A549 (cell line): ENCODE data around the gene CLMN. TPM values are rescaled to one million over a fixed set of nuclear protein-coding genes. Genes with fewer than 3 reads are reported as not detected.

Source experiments
- ATAC-seq, 2 experiments: fragments of 200-7000 bp in 1 of 2; fragments of >200 bp in 1 of 2; cut with Nextera tagmentation in 1 of 2; cut with Tn5 transposase in 1 of 2; 3 replicates each; pipeline versions ENCODE4 v1.8.0 to v1.9.1; 2018 to 2020; ENCODE audit warnings: mild to moderate bottlenecking in 1 of 2, moderate library complexity in 1 of 2
- CTCF ChIA-PET: fragments of 300-600 bp; sonication (Branson Sonifier 250); formaldehyde crosslinking; extraction: SDS; loops from one replicate; lab custom pipeline; 2021; ENCODE audit warnings: antibody characterized with exemption, inconsistent platforms; lab: Yijun Ruan, JAX
- POLR2A ChIA-PET: fragments of 350-600 bp; formaldehyde crosslinking; extraction: SDS; loops from one replicate; lab custom pipeline; 2021; ENCODE audit warnings: antibody characterized with exemption, inconsistent platforms; lab: Yijun Ruan, JAX
- DNase-seq, 2 experiments: peaks; one replicate each; pipeline versions ENCODE4 v3.0.0 to v3.0.0-alpha.2; 2011 to 2016; ENCODE audit warnings: low read depth in 1 of 2, low spot score in 1 of 2
- FAIRE-seq: peaks from 2 replicates; lab custom pipeline; 2011; peaks lifted over from hg19 to GRCh38; lab: Jason Lieb, UNC
- H3K27ac ChIP-seq, 2 experiments: fragments of >200 bp; sonication (Bioruptor Twin); formaldehyde crosslinking; 3 replicates each; pipeline ENCODE4 v1.5.1; 2016 to 2017
- H3K4me1 ChIP-seq: fragments of >200 bp; sonication (Bioruptor Twin); formaldehyde crosslinking; 3 replicates; pipeline ENCODE4 v1.6.1; 2016
- H3K4me2 ChIP-seq: fragments of >200 bp; sonication (Bioruptor Twin); formaldehyde crosslinking; 3 replicates; pipeline ENCODE4 v1.6.1; 2016
- H3K4me3 ChIP-seq: fragments of >200 bp; sonication (Bioruptor Twin); formaldehyde crosslinking; 3 replicates; pipeline ENCODE4 v1.5.1; 2016
- H3K9me3 ChIP-seq: fragments of >200 bp; sonication (Bioruptor Twin); formaldehyde crosslinking; 3 replicates; pipeline ENCODE4 v1.6.1; 2016
- CEBPB ChIP-seq, 2 experiments: fragments of >200 bp in 1 of 2; sonication (Bioruptor Twin) in 1 of 2; formaldehyde crosslinking in 1 of 2; IDR thresholded peaks; 2 replicates each; pipeline ENCODE4 v1.6.1; 2012 to 2016
- EP300 ChIP-seq, 2 experiments: fragments of >200 bp; sonication (Bioruptor Twin); formaldehyde crosslinking; IDR thresholded peaks; 2 replicates in 1 of 2; 3 replicates in 1 of 2; pipeline ENCODE4 v1.6.1; 2016 to 2017
- FOSB ChIP-seq: fragments of 250-450 bp; sonication (Bioruptor Pico); IDR thresholded peaks from 2 replicates; pipeline ENCODE4 v1.5.0; 2020; ENCODE audit warnings: mild to moderate bottlenecking, moderate library complexity
- HDAC2 ChIP-seq: fragments of 200-600 bp; sonication (generic); IDR thresholded peaks from 2 replicates; pipeline ENCODE4 v1.6.1; 2016
- HOXB5 ChIP-seq: fragments of 250-450 bp; sonication (Bioruptor Pico); IDR thresholded peaks from 2 replicates; pipeline ENCODE4 v1.5.0; 2020; ENCODE audit warnings: mild to moderate bottlenecking, moderate library complexity
- KDM1A ChIP-seq: fragments of 200-600 bp; sonication (generic); IDR thresholded peaks from 2 replicates; pipeline ENCODE4 v1.6.1; 2016; ENCODE audit warnings: low read depth, mild to moderate bottlenecking
- MAFK ChIP-seq: fragments of 450-650 bp; IDR thresholded peaks from 2 replicates; pipeline ENCODE4 v1.6.1; 2014; ENCODE audit not compliant: partially characterized antibody
- MAX ChIP-seq: IDR thresholded peaks from 2 replicates; pipeline ENCODE4 v1.6.1; 2012
- MYC ChIP-seq: IDR thresholded peaks from 2 replicates; pipeline ENCODE4 v1.6.1; 2012; ENCODE audit warnings: mild to moderate bottlenecking, inconsistent platforms, low read length, improper control_type of control experiment, borderline replicate concordance
- NPAS2 ChIP-seq: fragments of 250-450 bp; sonication (Bioruptor Pico); IDR thresholded peaks from 2 replicates; pipeline ENCODE4 v1.8.0; 2022; ENCODE audit warnings: mild to moderate bottlenecking, moderate library complexity, borderline replicate concordance
- POLR2AphosphoS2 ChIP-seq: conservative IDR thresholded peaks from 2 replicates; pipeline ENCODE4 v1.6.1; 2012; ENCODE audit warnings: low read length, improper control_type of control experiment, inconsistent platforms
- RAD21 ChIP-seq, 2 experiments: fragments of >200 bp in 1 of 2; sonication (Bioruptor Twin) in 1 of 2; formaldehyde crosslinking in 1 of 2; IDR thresholded peaks in 1 of 2; conservative IDR thresholded peaks in 1 of 2; 2 replicates in 1 of 2; 3 replicates in 1 of 2; pipeline ENCODE4 v1.6.1; 2012 to 2018; ENCODE audit warnings: inconsistent platforms in 1 of 2
- SMC3 ChIP-seq: fragments of >200 bp; sonication (Bioruptor Twin); formaldehyde crosslinking; IDR thresholded peaks from 3 replicates; pipeline ENCODE4 v1.6.1; 2018; ENCODE audit warnings: inconsistent platforms
- TP53 ChIP-seq: fragments of 250-450 bp; sonication (Bioruptor Pico); IDR thresholded peaks from 2 replicates; pipeline ENCODE4 v1.5.0; 2021; ENCODE audit warnings: mild to moderate bottlenecking, moderate library complexity
- ZNF302 ChIP-seq: fragments of 250-450 bp; sonication (Bioruptor Pico); IDR thresholded peaks from 2 replicates; pipeline ENCODE4 v1.9.0; 2021; ENCODE audit warnings: inconsistent platforms, mild to moderate bottlenecking, moderate library complexity
- WGBS: methylation state at CpG from one replicate; pipeline ENCODE4 v1.1.6; 2017; ENCODE audit errors: missing lambda C conversion rate; 5-methylcytosine and 5-hydroxymethylcytosine counted together
- polyA plus RNA-seq, 4 experiments: library from polyadenylated mRNA; depleted of rRNA in 3 of 4; stranded (reverse); fragments of >200 nt; fragmentation: RNase III in 1 of 4; extraction: RNeasy Plus Mini Kit Qiagen cat#74134 plus additional on column Dnase treatment in 1 of 4; gene quantifications; 2 replicates in 3 of 4; 3 replicates in 1 of 4; pipeline ENCODE4 v1.2.3, GENCODE V29; 2011 to 2017
- TF ChIP-seq, protein P1 (sequence below): fragments of >200 bp; sonication (Bioruptor Twin); formaldehyde crosslinking; IDR thresholded peaks from 3 replicates; pipeline ENCODE4 v1.6.1; 2016
- TF ChIP-seq, protein P2 (sequence below): IDR thresholded peaks from 2 replicates; pipeline ENCODE4 v1.6.1; 2012
- TF ChIP-seq, protein P3 (sequence below): fragments of 150-350 bp; IDR thresholded peaks from 2 replicates; pipeline ENCODE4 v1.6.1; 2014; ENCODE audit warnings: low read depth, mild to moderate bottlenecking, low read length

CLMN gene
- polyA plus RNA-seq, 2 of the 4 experiments (the other 2 are of a cell fraction), result 2.9 to 10.6 TPM

- ATAC-seq (no peak), FAIRE-seq (no peak), DNase-seq (no peak)
- WGBS, result 63% methylated on average over 2 of the region's 2 CpGs
- no peak for TF ChIP-seq SMC3
- TF ChIP-seq HDAC2, result no peak
- no peak overlapping the region for H3K27ac ChIP-seq
- ChIA-PET POLR2A (no interaction called here), CTCF (interaction anchor here (1.1 to 1.3 kb wide), 2 partner anchors 9 to 153 kb away, joined by 3 to 5 read pairs; no protein-coding TSS in a partner anchor)
- H3K4me1 ChIP-seq, result no peaks in the 10 kb centered on the region
- no peak overlapping the region for H3K4me3 ChIP-seq
- no peak overlapping the region for H3K4me2 ChIP-seq
- H3K9me3 ChIP-seq, result no peaks in the 10 kb centered on the region
Measured at GRCh38 chr14:95196826-95197545, 122.7 kb downstream of the CLMN start.

DNA sequence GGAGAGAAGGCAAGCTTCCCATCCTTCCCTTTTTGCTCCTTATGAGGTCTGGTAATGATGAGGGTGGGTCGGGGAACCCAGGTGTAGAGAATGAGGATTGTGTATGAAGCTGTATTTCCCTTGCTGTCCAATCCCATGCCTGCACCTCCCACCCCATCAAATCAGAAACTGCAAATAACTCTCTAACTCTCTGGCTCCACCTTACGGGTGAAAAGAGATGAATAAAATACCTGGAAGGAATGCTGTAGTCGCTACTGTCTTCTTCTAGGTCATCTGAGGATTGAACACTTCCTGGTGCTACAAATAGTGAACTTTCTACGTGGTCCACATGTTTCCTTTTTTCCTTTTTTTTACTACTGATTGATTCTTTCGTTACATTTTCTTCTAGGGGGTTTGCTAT is 123.4 kb downstream of the CLMN start:
- ChIA-PET CTCF (interaction anchor here (0.7 to 1.3 kb wide), 4 partner anchors 21 to 236 kb away, joined by 3 to 5 read pairs (median 4); no protein-coding TSS in a partner anchor), POLR2A (no interaction called here)
- no peak overlapping the region for H3K4me2 ChIP-seq
- H3K4me3 ChIP-seq, result no peak overlapping the region
- no peaks in the 10 kb centered on the region for H3K4me1 ChIP-seq
- FAIRE-seq (no peak), DNase-seq (peak; percentile 14 to 27), ATAC-seq (peak; percentile 54 to 84; a peak in 4 of 6 replicates)
- WGBS, result 50% methylated on average over 5 of the region's 5 CpGs
- TF ChIP-seq EP300 (IDR thresholded peaks at IDR 0.05) (no peak), RAD21 (conservative IDR thresholded peaks at IDR 0.05 in 1 of 2, IDR thresholded peaks at IDR 0.05 in 1 of 2) (peak in 1 of 2 experiments; percentile 41; a peak in 2 of 5 replicates), HOXB5 (CRISPR knock-in tag) (no peak), MAX (no peak), MAFK (no peak)
- TF ChIP-seq, protein P1, sequence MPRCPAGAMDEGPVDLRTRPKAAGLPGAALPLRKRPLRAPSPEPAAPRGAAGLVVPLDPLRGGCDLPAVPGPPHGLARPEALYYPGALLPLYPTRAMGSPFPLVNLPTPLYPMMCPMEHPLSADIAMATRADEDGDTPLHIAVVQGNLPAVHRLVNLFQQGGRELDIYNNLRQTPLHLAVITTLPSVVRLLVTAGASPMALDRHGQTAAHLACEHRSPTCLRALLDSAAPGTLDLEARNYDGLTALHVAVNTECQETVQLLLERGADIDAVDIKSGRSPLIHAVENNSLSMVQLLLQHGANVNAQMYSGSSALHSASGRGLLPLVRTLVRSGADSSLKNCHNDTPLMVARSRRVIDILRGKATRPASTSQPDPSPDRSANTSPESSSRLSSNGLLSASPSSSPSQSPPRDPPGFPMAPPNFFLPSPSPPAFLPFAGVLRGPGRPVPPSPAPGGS, result no peak
- H3K27ac ChIP-seq, result no peak overlapping the region
- no peaks in the 10 kb centered on the region for H3K9me3 ChIP-seq

GRCh38 chr14:95195031-95195430 is 124.7 kb downstream of the CLMN start:
- ChIA-PET CTCF (no interaction called here), POLR2A (no interaction called here)
- 91% methylated on average over 5 of the region's 6 CpGs for WGBS
- TF ChIP-seq ZNF302 (no peak), NPAS2 (CRISPR knock-in tag) (no peak), FOSB (no peak), POLR2AphosphoS2 (no peak), HOXB5 (CRISPR knock-in tag) (no peak), CEBPB (IDR thresholded peaks at IDR 0.05) (no peak), MYC (no peak), TP53 (CRISPR knock-in tag) (no peak), KDM1A (no peak)
- TF ChIP-seq, protein P2, sequence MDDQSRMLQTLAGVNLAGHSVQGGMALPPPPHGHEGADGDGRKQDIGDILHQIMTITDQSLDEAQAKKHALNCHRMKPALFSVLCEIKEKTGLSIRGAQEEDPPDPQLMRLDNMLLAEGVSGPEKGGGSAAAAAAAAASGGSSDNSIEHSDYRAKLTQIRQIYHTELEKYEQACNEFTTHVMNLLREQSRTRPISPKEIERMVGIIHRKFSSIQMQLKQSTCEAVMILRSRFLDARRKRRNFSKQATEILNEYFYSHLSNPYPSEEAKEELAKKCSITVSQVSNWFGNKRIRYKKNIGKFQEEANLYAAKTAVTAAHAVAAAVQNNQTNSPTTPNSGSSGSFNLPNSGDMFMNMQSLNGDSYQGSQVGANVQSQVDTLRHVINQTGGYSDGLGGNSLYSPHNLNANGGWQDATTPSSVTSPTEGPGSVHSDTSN, result no peak
- TF ChIP-seq, protein P3, sequence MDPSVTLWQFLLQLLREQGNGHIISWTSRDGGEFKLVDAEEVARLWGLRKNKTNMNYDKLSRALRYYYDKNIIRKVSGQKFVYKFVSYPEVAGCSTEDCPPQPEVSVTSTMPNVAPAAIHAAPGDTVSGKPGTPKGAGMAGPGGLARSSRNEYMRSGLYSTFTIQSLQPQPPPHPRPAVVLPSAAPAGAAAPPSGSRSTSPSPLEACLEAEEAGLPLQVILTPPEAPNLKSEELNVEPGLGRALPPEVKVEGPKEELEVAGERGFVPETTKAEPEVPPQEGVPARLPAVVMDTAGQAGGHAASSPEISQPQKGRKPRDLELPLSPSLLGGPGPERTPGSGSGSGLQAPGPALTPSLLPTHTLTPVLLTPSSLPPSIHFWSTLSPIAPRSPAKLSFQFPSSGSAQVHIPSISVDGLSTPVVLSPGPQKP, result no peak
- Histone ChIP-seq H3K27ac (no peak overlapping the region), H3K4me1 (no peaks in the 10 kb centered on the region), H3K4me3 (no peak overlapping the region), H3K4me2 (no peak overlapping the region), H3K9me3 (no peaks in the 10 kb centered on the region)
- ATAC-seq, result no peak
- no peak for DNase-seq
- FAIRE-seq, result no peak
